ENCODE results near the gene NBPF9.
"Not testable (repeated sequence)": the region's sequence is repeated elsewhere in the genome, so short reads cannot be mapped to it uniquely, and the experiment has no call there.

NBPF9 gene, protein sequence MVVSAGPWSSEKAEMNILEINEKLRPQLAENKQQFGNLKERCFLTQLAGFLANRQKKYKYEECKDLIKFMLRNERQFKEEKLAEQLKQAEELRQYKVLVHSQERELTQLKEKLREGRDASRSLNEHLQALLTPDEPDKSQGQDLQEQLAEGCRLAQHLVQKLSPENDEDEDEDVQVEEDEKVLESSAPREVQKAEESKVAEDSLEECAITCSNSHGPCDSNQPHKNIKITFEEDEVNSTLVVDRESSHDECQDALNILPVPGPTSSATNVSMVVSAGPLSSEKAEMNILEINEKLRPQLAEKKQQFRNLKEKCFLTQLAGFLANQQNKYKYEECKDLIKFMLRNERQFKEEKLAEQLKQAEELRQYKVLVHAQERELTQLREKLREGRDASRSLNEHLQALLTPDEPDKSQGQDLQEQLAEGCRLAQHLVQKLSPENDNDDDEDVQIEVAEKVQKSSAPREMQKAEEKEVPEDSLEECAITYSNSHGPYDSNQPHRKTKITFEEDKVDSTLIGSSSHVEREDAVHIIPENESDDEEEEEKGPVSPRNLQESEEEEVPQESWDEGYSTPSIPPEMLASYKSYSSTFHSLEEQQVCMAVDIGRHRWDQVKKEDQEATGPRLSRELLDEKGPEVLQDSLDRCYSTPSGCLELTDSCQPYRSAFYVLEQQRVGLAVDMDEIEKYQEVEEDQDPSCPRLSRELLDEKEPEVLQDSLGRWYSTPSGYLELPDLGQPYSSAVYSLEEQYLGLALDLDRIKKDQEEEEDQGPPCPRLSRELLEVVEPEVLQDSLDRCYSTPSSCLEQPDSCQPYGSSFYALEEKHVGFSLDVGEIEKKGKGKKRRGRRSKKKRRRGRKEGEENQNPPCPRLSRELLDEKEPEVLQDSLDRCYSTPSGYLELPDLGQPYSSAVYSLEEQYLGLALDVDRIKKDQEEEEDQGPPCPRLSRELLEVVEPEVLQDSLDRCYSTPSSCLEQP (N-terminal part only)

DNA sequence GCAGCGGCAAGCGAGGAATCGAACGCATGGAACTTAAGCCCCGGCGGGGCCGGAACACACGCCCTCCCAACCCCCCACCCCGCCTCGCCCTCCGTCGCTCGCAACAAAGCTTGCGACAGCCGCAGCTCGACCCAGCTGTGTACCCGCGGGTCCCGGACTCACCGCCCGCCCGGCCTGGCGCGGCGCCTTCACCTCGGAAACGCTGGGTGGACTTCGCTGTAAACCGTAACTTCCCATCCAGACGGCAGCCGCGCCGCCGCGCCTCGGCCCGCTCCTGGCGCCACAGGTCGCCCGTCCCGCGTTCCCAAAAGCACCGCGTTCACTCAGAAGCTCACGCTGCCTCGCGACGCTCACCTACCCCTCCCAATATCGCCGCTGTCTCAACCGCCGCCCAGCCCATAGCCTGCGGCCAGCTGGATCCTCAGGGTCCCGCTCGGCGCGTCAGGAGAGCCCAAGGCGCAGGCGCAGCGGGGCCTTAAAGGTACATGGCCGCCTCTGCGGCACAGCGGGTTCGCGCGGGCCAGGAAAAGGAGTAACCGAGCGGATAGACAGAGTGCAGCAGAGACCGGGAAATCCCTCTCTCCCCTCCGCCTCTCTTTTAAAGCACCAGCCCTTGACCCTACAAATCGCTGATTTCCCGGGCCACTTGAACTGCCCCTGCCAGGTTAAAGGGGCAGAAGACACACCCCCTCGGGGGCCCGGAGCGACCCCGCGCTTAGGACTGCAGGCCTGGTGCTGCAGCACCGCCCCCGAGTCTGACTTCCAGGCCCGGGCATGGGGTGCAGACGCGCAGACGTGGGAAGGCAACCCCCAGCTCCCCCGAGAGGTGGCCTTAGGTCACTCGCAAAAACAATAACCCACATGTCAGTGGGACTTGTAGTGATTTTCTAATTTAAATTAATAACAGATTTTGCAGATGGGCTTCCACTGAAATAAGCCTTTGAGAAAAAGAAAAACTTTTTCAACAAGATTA is at the start of gene NBPF9:
NBPF9 (minus strand) TSS at position 443 of the 973 bp plus-strand sequence. CDS start 21,412 bp downstream, outside the sequence.
- TF ChIP-seq GATA3, GATA2 (IDR thresholded peaks at IDR 0.05; ENCODE audit: low read depth, low read length): not testable (repeated sequence)

Data from SH-SY5Y (cell line).